ENCODE data around the gene INO80. TPM values are rescaled to one million over a fixed set of nuclear protein-coding genes. Genes with fewer than 3 reads are reported as not detected.
"Not testable (repeated sequence)": the region's sequence is repeated elsewhere in the genome, so short reads cannot be mapped to it uniquely, and the experiment has no call there.

The INO80 gene
- polyA plus RNA-seq, 1 experiment = 5.3 TPM

- TF ChIP-seq CTCF (IDR thresholded peaks at IDR 0.05; ENCODE audit: low read depth, low read length) = no peak
- peaks cover 9% of the 10 kb centered on the region for H3K9me3 ChIP-seq (ENCODE audit: control insufficient read depth, insufficient read depth, low read length)
- no peaks in the 10 kb centered on the region for H3K27me3 ChIP-seq (ENCODE audit: control insufficient read depth, insufficient read depth, low read length)
- ChIA-PET POLR2A (no interaction called here), CTCF (no interaction called here)
- no peak overlapping the region for H3K27ac ChIP-seq (ENCODE audit: low read depth, low read length)
- DNase-seq (ENCODE audit: low read depth, low spot score) = no peak
- H3K4me3 ChIP-seq (ENCODE audit: low read depth, low read length) = no peak overlapping the region
Measured at GRCh38 chr15:41139619-41140018, 23.5 kb upstream of the INO80 start.

DNA sequence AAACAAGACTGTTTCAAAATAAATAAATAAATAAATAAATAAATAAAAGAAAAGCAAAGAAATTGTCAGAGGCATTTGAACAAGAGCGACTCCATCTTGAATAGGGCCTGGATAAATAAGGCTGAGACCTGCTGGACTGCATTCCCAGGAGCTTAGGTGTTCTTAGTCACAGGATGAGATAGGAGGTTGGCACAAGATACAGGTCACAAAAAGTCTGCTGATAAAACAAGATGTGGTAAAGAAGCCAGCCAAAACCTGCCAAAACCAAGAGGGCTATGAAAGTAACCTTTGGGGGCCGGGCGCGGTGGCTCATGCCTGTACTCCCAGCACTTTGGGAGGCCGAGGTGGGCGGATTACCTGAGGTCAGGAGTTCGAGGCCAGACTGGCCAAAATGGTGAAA, 23.0 kb upstream of the INO80 start:
- H3K4me3 ChIP-seq (ENCODE audit: low read depth, low read length); H3K27me3 ChIP-seq (ENCODE audit: control insufficient read depth, insufficient read depth, low read length); H3K9me3 ChIP-seq (ENCODE audit: control insufficient read depth, insufficient read depth, low read length); H3K27ac ChIP-seq (ENCODE audit: low read depth, low read length); CTCF ChIA-PET; DNase-seq (ENCODE audit: low read depth, low spot score); POLR2A ChIA-PET: not testable (repeated sequence)

DNA sequence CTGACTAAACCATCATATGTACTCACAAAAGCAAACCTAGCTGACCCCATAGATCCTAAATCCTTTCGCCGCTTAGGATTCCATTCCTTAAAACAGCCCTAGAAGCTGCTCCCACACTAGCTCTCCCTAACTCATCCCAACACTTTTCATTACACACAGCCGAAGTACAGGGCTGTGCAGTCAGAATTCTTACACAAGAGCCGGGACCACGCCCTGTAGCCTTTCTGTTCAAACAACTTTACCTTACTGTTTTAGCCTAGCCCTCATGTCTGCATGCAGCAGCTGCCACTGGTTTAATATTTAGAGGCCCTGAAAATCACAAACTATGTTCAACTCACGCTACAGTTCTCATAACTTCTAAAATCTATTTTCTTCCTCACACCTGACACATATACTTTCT, 19.5 kb upstream of the INO80 start:
- POLR2A ChIA-PET; H3K4me3 ChIP-seq (ENCODE audit: low read depth, low read length); H3K27ac ChIP-seq (ENCODE audit: low read depth, low read length); CTCF ChIA-PET; H3K9me3 ChIP-seq (ENCODE audit: control insufficient read depth, insufficient read depth, low read length); DNase-seq (ENCODE audit: low read depth, low spot score): not testable (repeated sequence)
- H3K27me3 ChIP-seq (ENCODE audit: control insufficient read depth, insufficient read depth, low read length) = peaks cover 19% of the 10 kb centered on the region

GRCh38 chr15:41133454-41133853, 17.4 kb upstream of the INO80 start:
- no peak for TF ChIP-seq CTCF (IDR thresholded peaks at IDR 0.05; ENCODE audit: low read depth, low read length)
- no peak for DNase-seq (ENCODE audit: low read depth, low spot score)
- peaks cover 19% of the 10 kb centered on the region for H3K27me3 ChIP-seq (ENCODE audit: control insufficient read depth, insufficient read depth, low read length)
- H3K9me3 ChIP-seq (ENCODE audit: control insufficient read depth, insufficient read depth, low read length) = no peaks in the 10 kb centered on the region
- H3K27ac ChIP-seq (ENCODE audit: low read depth, low read length) = no peak overlapping the region
- ChIA-PET POLR2A (interaction anchor here (0.6 kb wide), 1 partner anchor 49 kb away, joined by 4 read pairs; no protein-coding TSS in a partner anchor), CTCF (no interaction called here)
- no peak overlapping the region for H3K4me3 ChIP-seq (ENCODE audit: low read depth, low read length)

DNA sequence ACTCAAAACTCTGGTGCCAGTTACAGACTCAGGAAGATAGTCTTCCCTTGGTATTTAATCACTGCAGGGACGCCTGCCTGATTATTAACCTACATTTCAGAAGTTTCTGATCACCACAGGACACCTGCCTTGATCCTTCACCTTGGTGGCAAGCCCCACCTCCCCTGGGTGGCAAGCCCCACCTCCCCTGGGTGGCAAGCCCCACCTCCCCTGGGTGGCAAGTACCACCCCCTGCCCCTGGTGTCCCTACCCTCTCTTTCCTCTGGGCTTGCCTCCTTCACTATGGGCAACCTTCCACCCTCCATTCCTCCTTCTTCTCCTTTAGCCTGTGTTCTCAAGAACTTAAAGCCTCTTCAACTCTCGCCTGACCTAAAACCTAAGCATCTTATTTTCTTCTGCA, 16.0 kb upstream of the INO80 start:
- CTCF ChIA-PET; POLR2A ChIA-PET; DNase-seq (ENCODE audit: low read depth, low spot score): not testable (repeated sequence)

DNA sequence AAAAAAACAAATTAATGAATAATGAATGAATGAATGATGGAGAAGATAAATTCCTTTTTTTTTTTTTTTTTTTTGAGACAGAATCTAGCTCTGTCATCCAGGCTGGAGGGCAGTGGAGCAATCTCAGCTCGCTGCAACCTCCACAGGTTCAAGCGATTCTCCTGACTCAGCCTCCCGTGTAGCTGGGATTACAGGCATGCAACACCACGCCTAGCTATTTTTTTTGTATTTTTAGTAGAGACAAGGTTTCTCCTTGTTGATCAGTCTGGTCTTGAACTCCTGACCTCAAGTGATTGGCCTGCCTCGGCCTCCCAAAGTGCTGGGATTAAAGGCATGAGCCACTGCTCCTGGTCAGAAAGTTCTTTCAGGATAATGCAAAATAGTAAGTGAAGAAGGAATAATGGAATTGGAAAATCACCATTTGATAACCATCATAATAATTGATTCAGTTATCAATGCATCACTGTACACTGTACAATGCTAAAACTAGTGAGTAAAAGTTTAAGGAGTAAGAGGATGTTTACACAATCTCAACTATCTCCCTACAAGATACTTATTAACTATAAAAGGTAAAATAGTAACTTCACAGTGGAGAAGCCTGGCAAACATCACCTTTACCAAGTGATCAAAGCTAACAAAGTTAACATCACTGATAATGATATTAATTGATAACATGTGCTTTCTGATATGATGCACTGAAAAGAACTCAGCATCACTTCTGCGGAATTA, 12.3 kb upstream of the INO80 start:
- Histone ChIP-seq H3K9me3 (ENCODE audit: control insufficient read depth, insufficient read depth, low read length) (no peaks in the 10 kb centered on the region), H3K27me3 (ENCODE audit: control insufficient read depth, insufficient read depth, low read length) (peaks cover 9% of the 10 kb centered on the region), H3K4me3 (ENCODE audit: low read depth, low read length) (no peak overlapping the region), H3K27ac (ENCODE audit: low read depth, low read length) (no peak overlapping the region)
- POLR2A ChIA-PET = no interaction called here
- CTCF ChIA-PET = interaction anchor here (0.7 kb wide), 1 partner anchor 86 kb away, joined by 5 read pairs; no protein-coding TSS in a partner anchor
- no peak for DNase-seq (ENCODE audit: low read depth, low spot score)
- TF ChIP-seq CTCF (IDR thresholded peaks at IDR 0.05; ENCODE audit: low read depth, low read length) = no peak

More for the DNA sequence above, 16.0 kb upstream of the INO80 start:
- H3K27ac ChIP-seq (ENCODE audit: low read depth, low read length); H3K4me3 ChIP-seq (ENCODE audit: low read depth, low read length); H3K9me3 ChIP-seq (ENCODE audit: control insufficient read depth, insufficient read depth, low read length): not testable (repeated sequence)
- H3K27me3 ChIP-seq (ENCODE audit: control insufficient read depth, insufficient read depth, low read length) = peaks cover 19% of the 10 kb centered on the region

All from AG04450 (cell line).